GM12874 (cell line): Measurements from ENCODE around the gene TPK1.

Source experiments
- CTCF ChIP-seq: IDR thresholded peaks from 2 replicates; pipeline ENCODE4 v1.5.1; 2011; ENCODE audit warnings: low read depth, mild to moderate bottlenecking, control low read depth, low read length, moderate library complexity; ENCODE audit not compliant: insufficient read depth

The TPK1 gene

DNA sequence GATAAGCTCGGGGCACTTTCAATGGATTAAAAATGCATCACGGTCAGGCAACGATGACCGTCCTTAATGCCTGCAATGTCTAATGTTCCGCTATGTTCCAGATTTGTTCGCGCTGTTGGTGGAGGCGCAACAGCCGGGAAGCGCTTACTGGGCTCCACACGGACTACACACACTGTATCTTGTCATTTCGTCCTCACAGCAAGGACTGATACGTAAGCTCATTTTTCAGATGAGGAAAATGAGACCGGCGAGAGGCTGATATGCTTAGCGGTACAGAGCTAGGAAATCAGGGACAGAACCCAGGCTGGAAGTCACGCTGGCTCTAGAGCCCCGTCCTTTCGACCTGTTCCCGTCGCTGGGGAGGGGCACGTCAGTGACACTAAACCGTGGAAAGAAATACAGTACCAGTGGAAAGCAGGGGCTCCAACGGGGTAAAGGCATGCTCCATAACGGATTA, 670 bp downstream of the TPK1 start:
- no peak for TF ChIP-seq CTCF

GRCh38 chr7:144834641-144835144, 1.2 kb downstream of the TPK1 start:
- no peak for TF ChIP-seq CTCF

DNA sequence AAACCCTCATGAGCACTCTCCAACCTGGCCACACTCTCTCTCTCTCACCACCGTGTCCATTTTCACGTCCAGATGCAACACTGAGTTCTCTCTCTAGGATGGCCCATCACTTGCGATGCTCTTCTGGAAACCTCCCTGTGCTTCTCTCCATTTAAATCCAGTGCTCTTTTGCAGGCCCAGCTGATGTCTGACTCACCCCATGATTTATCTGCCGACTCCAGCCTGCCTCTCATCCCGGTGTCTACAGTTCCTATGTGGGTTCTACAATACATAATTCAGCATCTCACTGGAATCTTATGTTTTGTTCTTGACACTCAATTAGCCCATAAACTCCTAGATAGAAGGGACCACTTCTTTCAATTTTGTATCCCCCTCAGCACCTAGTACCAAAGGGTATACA, 5.0 kb downstream of the TPK1 start:
- TF ChIP-seq CTCF, result no peak

- no peak for TF ChIP-seq CTCF
These were observed 5.6 kb downstream of the TPK1 start for GRCh38 chr7:144830024-144830785.

DNA sequence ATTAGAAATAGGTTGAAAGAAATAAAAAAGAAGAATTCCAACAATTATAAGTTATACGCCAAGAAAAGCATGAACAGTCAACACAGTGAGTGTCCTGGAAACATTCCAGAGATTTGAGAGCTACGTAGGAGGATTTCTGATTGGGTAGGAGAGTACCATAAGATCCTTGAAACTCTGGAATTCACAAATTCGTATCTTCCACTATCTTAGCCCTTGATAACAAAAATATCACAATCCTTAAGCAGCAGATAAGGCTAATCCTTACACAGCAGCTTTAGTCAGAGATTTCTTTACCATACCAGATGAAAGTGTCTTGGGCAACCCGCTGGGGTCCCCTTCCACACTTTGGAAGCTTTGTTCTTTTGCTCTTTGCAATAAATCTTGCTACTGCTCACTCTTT, 8.2 kb downstream of the TPK1 start:
- no peak for TF ChIP-seq CTCF

DNA sequence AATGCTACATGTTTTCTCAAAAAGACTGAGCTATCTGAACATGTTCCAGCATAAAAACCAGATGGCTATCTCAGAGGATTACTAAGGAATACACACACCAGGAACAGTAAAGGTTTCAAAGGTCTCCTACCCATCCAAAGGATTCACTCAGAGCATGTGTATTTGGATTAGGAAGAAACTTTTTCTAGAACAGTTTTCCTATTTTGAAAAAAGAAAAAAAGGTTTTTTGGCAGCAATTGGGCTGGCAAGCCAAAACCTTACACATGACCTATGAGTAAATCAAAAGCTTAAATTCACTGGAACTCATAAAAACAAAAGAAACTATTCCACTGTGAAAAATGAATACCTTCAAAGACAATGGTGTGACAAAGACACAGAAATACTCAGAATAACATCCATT, 9.6 kb downstream of the TPK1 start:
- TF ChIP-seq CTCF, result no peak

GRCh38 chr7:144824360-144824759, 11.5 kb downstream of the TPK1 start:
- no peak for TF ChIP-seq CTCF

- no peak for TF ChIP-seq CTCF
These were observed 13.6 kb downstream of the TPK1 start for GRCh38 chr7:144822223-144822622.
